ENCODE results near the gene UFM1.

Gene UFM1

GRCh38 chr13:38321654-38322053, 28.0 kb upstream of the UFM1 start:
- TF ChIP-seq CTCF (IDR thresholded peaks at IDR 0.05; ENCODE audit: control insufficient read depth, extremely low read depth, insufficient read depth), result no peak
- DNase-seq (ENCODE audit: low read depth), result no peak
- no peak overlapping the region for H3K4me3 ChIP-seq (ENCODE audit: low read depth, low read length)

GRCh38 chr13:38325426-38325825, 24.2 kb upstream of the UFM1 start:
- H3K4me3 ChIP-seq (ENCODE audit: low read depth, low read length), result no peak overlapping the region
- no peak for DNase-seq (ENCODE audit: low read depth)
- no peak for TF ChIP-seq CTCF (IDR thresholded peaks at IDR 0.05; ENCODE audit: control insufficient read depth, extremely low read depth, insufficient read depth)

GRCh38 chr13:38328699-38329098, 21.0 kb upstream of the UFM1 start:
- no peak for DNase-seq (ENCODE audit: low read depth)
- H3K4me3 ChIP-seq (ENCODE audit: low read depth, low read length), result no peak overlapping the region
- no peak for TF ChIP-seq CTCF (IDR thresholded peaks at IDR 0.05; ENCODE audit: control insufficient read depth, extremely low read depth, insufficient read depth)

DNA sequence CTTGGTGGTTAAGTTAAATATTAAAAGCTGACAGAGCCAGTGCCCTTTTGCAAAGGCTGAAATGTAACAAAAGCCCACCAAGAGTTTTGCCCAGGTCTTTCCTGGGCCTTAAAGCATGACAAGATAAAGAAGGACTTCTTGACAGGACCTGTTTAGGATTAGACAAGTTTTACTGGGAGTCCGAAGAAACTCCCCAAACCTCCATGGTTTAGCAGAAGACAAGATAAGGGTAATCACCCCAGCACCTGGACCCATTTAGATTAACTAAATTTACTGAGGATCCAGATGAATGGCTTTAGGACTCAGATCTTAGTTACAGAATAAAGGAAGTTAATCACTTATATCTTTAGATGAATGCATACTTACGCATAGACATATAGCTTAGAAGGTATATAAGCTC, 14.8 kb upstream of the UFM1 start:
- H3K4me3 ChIP-seq (ENCODE audit: low read depth, low read length), result no peak overlapping the region
- TF ChIP-seq CTCF (IDR thresholded peaks at IDR 0.05; ENCODE audit: control insufficient read depth, extremely low read depth, insufficient read depth), result no peak
- DNase-seq (ENCODE audit: low read depth), result no peak

DNA sequence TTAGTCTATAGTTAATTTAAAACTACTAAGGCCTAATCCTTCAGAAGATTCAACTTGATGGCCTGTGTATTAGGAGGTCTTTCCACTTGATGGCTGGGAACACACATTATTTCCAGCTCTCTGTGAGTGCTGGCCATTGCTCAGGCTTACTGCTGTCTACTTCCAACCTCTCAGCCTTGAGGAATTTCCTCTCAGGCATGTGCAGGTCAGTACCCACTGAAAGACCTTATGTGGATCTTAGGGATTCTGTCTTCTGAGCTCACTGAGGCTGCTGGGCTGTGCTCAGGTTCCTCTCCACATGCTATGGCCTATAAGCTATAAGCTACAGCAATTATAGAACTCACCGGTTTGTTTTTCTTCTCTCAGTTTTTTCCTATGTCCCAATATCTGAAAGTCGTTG, 11.6 kb upstream of the UFM1 start:
- no peak overlapping the region for H3K4me3 ChIP-seq (ENCODE audit: low read depth, low read length)
- DNase-seq (ENCODE audit: low read depth), result no peak
- TF ChIP-seq CTCF (IDR thresholded peaks at IDR 0.05; ENCODE audit: control insufficient read depth, extremely low read depth, insufficient read depth), result no peak

GRCh38 chr13:38340624-38341023, 9.0 kb upstream of the UFM1 start:
- no peak overlapping the region for H3K4me3 ChIP-seq (ENCODE audit: low read depth, low read length)
- no peak for DNase-seq (ENCODE audit: low read depth)
- no peak for TF ChIP-seq CTCF (IDR thresholded peaks at IDR 0.05; ENCODE audit: control insufficient read depth, extremely low read depth, insufficient read depth)

DNA sequence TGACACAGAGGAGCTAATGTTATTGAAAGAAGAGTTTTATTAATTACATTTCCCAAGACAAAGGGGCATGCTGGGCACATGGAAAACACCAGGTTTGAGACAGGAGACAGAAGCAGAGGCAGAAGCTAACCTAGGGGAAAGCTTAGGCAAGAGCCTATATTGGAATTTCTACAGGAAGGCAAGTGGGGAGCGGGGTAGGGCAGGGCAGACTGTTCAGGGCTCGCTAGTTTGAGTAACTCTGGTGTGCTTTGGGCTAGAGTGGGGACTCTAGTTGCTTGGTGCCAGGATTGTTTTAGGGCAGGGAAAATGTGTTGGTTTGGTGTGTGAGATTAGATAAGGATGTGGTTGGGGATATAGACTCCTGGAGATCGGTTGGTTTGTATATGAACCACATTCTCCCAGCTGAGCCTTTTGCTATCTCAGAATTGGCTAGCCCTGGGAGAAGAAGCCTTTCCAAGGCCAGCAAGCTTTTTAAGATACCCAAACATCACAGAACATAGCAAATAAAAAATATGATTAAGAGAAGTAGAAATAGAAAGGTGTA, 8.4 kb upstream of the UFM1 start:
- H3K4me3 ChIP-seq (ENCODE audit: low read depth, low read length), result no peak overlapping the region
- DNase-seq (ENCODE audit: low read depth), result no peak
- no peak for TF ChIP-seq CTCF (IDR thresholded peaks at IDR 0.05; ENCODE audit: control insufficient read depth, extremely low read depth, insufficient read depth)

All from LNCaP clone FGC (cell line).